ENCODE results near the gene EYA2. TPM values are rescaled to one million over a fixed set of nuclear protein-coding genes. Genes with fewer than 3 reads are reported as not detected.

EYA2 gene
- total RNA-seq, 1 donor from 2014 or later, result not detected

GRCh38 chr20:47035026-47035590, 140.5 kb downstream of the EYA2 start:
- Mint-ChIP-seq H3K27ac (no peak overlapping the region), H3K27me3 (ENCODE audit: low read depth) (peaks cover 7% of the 10 kb centered on the region), H3K36me3 (ENCODE audit: low read depth) (no peaks in the 10 kb centered on the region), H3K4me1 (ENCODE audit: low read depth) (no peaks in the 10 kb centered on the region), H3K4me3 (ENCODE audit: low read depth) (no peak overlapping the region), H3K9me3 (peaks cover 6% of the 10 kb centered on the region)
- intact Hi-C loops (cut with micrococcal nuclease), result no loop called here
- DNase-seq (ENCODE audit: low spot score), result no peak

- Mint-ChIP-seq H3K27ac (no peak overlapping the region), H3K27me3 (ENCODE audit: low read depth) (peaks cover 7% of the 10 kb centered on the region), H3K9me3 (peaks cover 6% of the 10 kb centered on the region), H3K4me1 (ENCODE audit: low read depth) (no peaks in the 10 kb centered on the region), H3K36me3 (ENCODE audit: low read depth) (no peaks in the 10 kb centered on the region), H3K4me3 (ENCODE audit: low read depth) (no peak overlapping the region)
- intact Hi-C loops (cut with micrococcal nuclease), result no loop called here
- DNase-seq (ENCODE audit: low spot score), result no peak
These were observed 141.6 kb downstream of the EYA2 start for GRCh38 chr20:47036091-47036870.

GRCh38 chr20:47038566-47039560, 144.2 kb downstream of the EYA2 start:
- no peak overlapping the region for H3K27ac Mint-ChIP-seq

GRCh38 chr20:47040506-47041125, 146.0 kb downstream of the EYA2 start:
- H3K4me3 Mint-ChIP-seq (ENCODE audit: low read depth), result no peak overlapping the region
- no peaks in the 10 kb centered on the region for H3K4me1 Mint-ChIP-seq (ENCODE audit: low read depth)
- DNase-seq (ENCODE audit: low spot score), result no peak
- no peak overlapping the region for H3K27ac Mint-ChIP-seq
- no peaks in the 10 kb centered on the region for H3K36me3 Mint-ChIP-seq (ENCODE audit: low read depth)
- peaks cover 6% of the 10 kb centered on the region for H3K9me3 Mint-ChIP-seq
- H3K27me3 Mint-ChIP-seq (ENCODE audit: low read depth), result peaks cover 7% of the 10 kb centered on the region
- intact Hi-C loops (cut with micrococcal nuclease), result no loop called here

More at GRCh38 chr20:47038566-47039560, 144.2 kb downstream of the EYA2 start:
- Mint-ChIP-seq H3K36me3 (ENCODE audit: low read depth) (no peaks in the 10 kb centered on the region), H3K27me3 (ENCODE audit: low read depth) (peaks cover 7% of the 10 kb centered on the region), H3K9me3 (peaks cover 6% of the 10 kb centered on the region), H3K4me1 (ENCODE audit: low read depth) (no peaks in the 10 kb centered on the region), H3K4me3 (ENCODE audit: low read depth) (no peak overlapping the region)
- intact Hi-C loops (cut with micrococcal nuclease), result no loop called here
- DNase-seq (ENCODE audit: low spot score), result no peak

- H3K4me1 Mint-ChIP-seq (ENCODE audit: low read depth), result no peaks in the 10 kb centered on the region
- DNase-seq (ENCODE audit: low spot score), result no peak
- H3K27me3 Mint-ChIP-seq (ENCODE audit: low read depth), result peaks cover 7% of the 10 kb centered on the region
- intact Hi-C loops (cut with micrococcal nuclease), result no loop called here
- H3K4me3 Mint-ChIP-seq (ENCODE audit: low read depth), result no peak overlapping the region
- H3K36me3 Mint-ChIP-seq (ENCODE audit: low read depth), result no peaks in the 10 kb centered on the region
- H3K9me3 Mint-ChIP-seq, result peaks cover 4% of the 10 kb centered on the region
- H3K27ac Mint-ChIP-seq, result no peak overlapping the region
These were observed 146.8 kb downstream of the EYA2 start for GRCh38 chr20:47041396-47041899.

- Mint-ChIP-seq H3K4me1 (ENCODE audit: low read depth) (no peaks in the 10 kb centered on the region), H3K27me3 (ENCODE audit: low read depth) (peaks cover 7% of the 10 kb centered on the region), H3K9me3 (no peaks in the 10 kb centered on the region), H3K27ac (no peak overlapping the region), H3K36me3 (ENCODE audit: low read depth) (no peaks in the 10 kb centered on the region), H3K4me3 (ENCODE audit: low read depth) (no peak overlapping the region)
- DNase-seq (ENCODE audit: low spot score), result no peak
- intact Hi-C loops (cut with micrococcal nuclease), result no loop called here
These were observed 147.8 kb downstream of the EYA2 start for GRCh38 chr20:47042464-47042863.

- Mint-ChIP-seq H3K36me3 (ENCODE audit: low read depth) (no peaks in the 10 kb centered on the region), H3K27ac (no peak overlapping the region), H3K4me1 (ENCODE audit: low read depth) (no peaks in the 10 kb centered on the region), H3K9me3 (no peaks in the 10 kb centered on the region), H3K4me3 (ENCODE audit: low read depth) (no peak overlapping the region), H3K27me3 (ENCODE audit: low read depth) (peaks cover 3% of the 10 kb centered on the region)
- DNase-seq (ENCODE audit: low spot score), result no peak
- intact Hi-C loops (cut with micrococcal nuclease), result no loop called here
These were observed 148.4 kb downstream of the EYA2 start for GRCh38 chr20:47043086-47043485.

- Mint-ChIP-seq H3K9me3 (no peaks in the 10 kb centered on the region), H3K4me3 (ENCODE audit: low read depth) (no peak overlapping the region), H3K36me3 (ENCODE audit: low read depth) (no peaks in the 10 kb centered on the region), H3K27me3 (ENCODE audit: low read depth) (no peaks in the 10 kb centered on the region), H3K27ac (no peak overlapping the region), H3K4me1 (ENCODE audit: low read depth) (no peaks in the 10 kb centered on the region)
- intact Hi-C loops (cut with micrococcal nuclease), result no loop called here
- DNase-seq (ENCODE audit: low spot score), result no peak
These were observed 150.3 kb downstream of the EYA2 start for GRCh38 chr20:47044938-47045337.

- H3K9me3 Mint-ChIP-seq, result no peaks in the 10 kb centered on the region
- H3K4me1 Mint-ChIP-seq (ENCODE audit: low read depth), result no peaks in the 10 kb centered on the region
- DNase-seq (ENCODE audit: low spot score), result no peak
- intact Hi-C loops (cut with micrococcal nuclease), result no loop called here
- H3K27ac Mint-ChIP-seq, result no peak overlapping the region
- H3K36me3 Mint-ChIP-seq (ENCODE audit: low read depth), result no peaks in the 10 kb centered on the region
- H3K4me3 Mint-ChIP-seq (ENCODE audit: low read depth), result no peak overlapping the region
- no peaks in the 10 kb centered on the region for H3K27me3 Mint-ChIP-seq (ENCODE audit: low read depth)
These were observed 153.4 kb downstream of the EYA2 start for GRCh38 chr20:47048054-47048453.

- H3K4me3 Mint-ChIP-seq (ENCODE audit: low read depth), result no peak overlapping the region
- no peaks in the 10 kb centered on the region for H3K36me3 Mint-ChIP-seq (ENCODE audit: low read depth)
- H3K27me3 Mint-ChIP-seq (ENCODE audit: low read depth), result no peaks in the 10 kb centered on the region
- intact Hi-C loops (cut with micrococcal nuclease), result no loop called here
- H3K9me3 Mint-ChIP-seq, result no peaks in the 10 kb centered on the region
- no peaks in the 10 kb centered on the region for H3K4me1 Mint-ChIP-seq (ENCODE audit: low read depth)
- H3K27ac Mint-ChIP-seq, result no peak overlapping the region
- DNase-seq (ENCODE audit: low spot score), result no peak
These were observed 155.1 kb downstream of the EYA2 start for GRCh38 chr20:47049771-47050170.

GRCh38 chr20:47050996-47051395, 156.4 kb downstream of the EYA2 start:
- intact Hi-C loops (cut with micrococcal nuclease), result no loop called here
- no peak overlapping the region for H3K4me3 Mint-ChIP-seq (ENCODE audit: low read depth)
- no peak overlapping the region for H3K27ac Mint-ChIP-seq
- no peaks in the 10 kb centered on the region for H3K4me1 Mint-ChIP-seq (ENCODE audit: low read depth)
- no peaks in the 10 kb centered on the region for H3K9me3 Mint-ChIP-seq
- DNase-seq (ENCODE audit: low spot score), result no peak
- no peaks in the 10 kb centered on the region for H3K36me3 Mint-ChIP-seq (ENCODE audit: low read depth)
- no peaks in the 10 kb centered on the region for H3K27me3 Mint-ChIP-seq (ENCODE audit: low read depth)

- no peak overlapping the region for H3K27ac Mint-ChIP-seq
- no peaks in the 10 kb centered on the region for H3K27me3 Mint-ChIP-seq (ENCODE audit: low read depth)
- no peaks in the 10 kb centered on the region for H3K4me1 Mint-ChIP-seq (ENCODE audit: low read depth)
- intact Hi-C loops (cut with micrococcal nuclease), result no loop called here
- H3K9me3 Mint-ChIP-seq, result no peaks in the 10 kb centered on the region
- H3K36me3 Mint-ChIP-seq (ENCODE audit: low read depth), result no peaks in the 10 kb centered on the region
- DNase-seq (ENCODE audit: low spot score), result no peak
- no peak overlapping the region for H3K4me3 Mint-ChIP-seq (ENCODE audit: low read depth)
These were observed 157.4 kb downstream of the EYA2 start for GRCh38 chr20:47051936-47052526.
